HG03103 (cell line): ENCODE measurements around the gene EMILIN1.
"Not testable (repeated sequence)": the region's sequence is repeated elsewhere in the genome, so short reads cannot be mapped to it uniquely, and the experiment has no call there.

ENCODE experiments used
- ATAC-seq: cut with Tn5 transposase; IDR thresholded peaks from one replicate; pipeline ENCODE4 v1.9.1; 2021; ENCODE audit warnings: low read depth; ENCODE audit not compliant: unreplicated experiment

Gene EMILIN1

GRCh38 chr2:27053321-27053720, 25.1 kb upstream of the EMILIN1 start:
- ATAC-seq, result no peak

- ATAC-seq, result no peak
Observed at GRCh38 chr2:27053776-27054175, 24.6 kb upstream of the EMILIN1 start.

- no peak for ATAC-seq
Observed at GRCh38 chr2:27054721-27055120, 23.7 kb upstream of the EMILIN1 start.

- no peak for ATAC-seq
Observed at GRCh38 chr2:27057184-27057583, 21.2 kb upstream of the EMILIN1 start.

GRCh38 chr2:27058210-27058609, 20.2 kb upstream of the EMILIN1 start:
- ATAC-seq, result no peak

- ATAC-seq, result no peak
Observed at GRCh38 chr2:27059141-27059820, 19.1 kb upstream of the EMILIN1 start.

- no peak for ATAC-seq
Observed at GRCh38 chr2:27060323-27060722, 18.1 kb upstream of the EMILIN1 start.

GRCh38 chr2:27065128-27065527, 13.3 kb upstream of the EMILIN1 start:
- ATAC-seq, result no peak

- no peak for ATAC-seq
Observed at GRCh38 chr2:27067385-27067784, 11.0 kb upstream of the EMILIN1 start.

- ATAC-seq, result no peak
Observed at GRCh38 chr2:27069436-27069835, 9.0 kb upstream of the EMILIN1 start.

GRCh38 chr2:27069961-27070618, 8.3 kb upstream of the EMILIN1 start:
- ATAC-seq, result no peak

GRCh38 chr2:27070653-27071276, 7.7 kb upstream of the EMILIN1 start:
- no peak for ATAC-seq

GRCh38 chr2:27071277-27071989, 7.0 kb upstream of the EMILIN1 start, which contains the start of gene OST4:
TSS of gene OST4 (minus strand) at chr2:27071654.
- ATAC-seq, result peak; percentile 83

GRCh38 chr2:27071990-27072830, 6.2 kb upstream of the EMILIN1 start:
- no peak for ATAC-seq

GRCh38 chr2:27072920-27073319, 5.5 kb upstream of the EMILIN1 start:
- ATAC-seq, result no peak

GRCh38 chr2:27073782-27074181, 4.6 kb upstream of the EMILIN1 start:
- no peak for ATAC-seq

- no peak for ATAC-seq
Observed at GRCh38 chr2:27074738-27075565, 3.5 kb upstream of the EMILIN1 start.

GRCh38 chr2:27075566-27075871, 2.9 kb upstream of the EMILIN1 start:
- not testable (repeated sequence) for ATAC-seq

GRCh38 chr2:27076323-27076722, 2.1 kb upstream of the EMILIN1 start:
- no peak for ATAC-seq

- ATAC-seq, result no peak
Observed at GRCh38 chr2:27077231-27077630, 1.2 kb upstream of the EMILIN1 start.
